CD8-positive, alpha-beta memory T cell (primary cell): Measurements from ENCODE around the gene FADD. TPM values are rescaled to one million over a fixed set of nuclear protein-coding genes. Genes with fewer than 3 reads are reported as not detected.
"Not testable (repeated sequence)": the region's sequence is repeated elsewhere in the genome, so short reads cannot be mapped to it uniquely, and the experiment has no call there.

ENCODE experiments used
- CTCF ChIA-PET: fragments of 350-600 bp; sonication (Branson Sonifier 250); formaldehyde crosslinking; loops from one replicate; lab custom pipeline; 2021; ENCODE audit warnings: antibody characterized with exemption; lab: Charles Lee
- POLR2A ChIA-PET: fragments of 350-600 bp; sonication (Branson Sonifier 250); formaldehyde crosslinking; loops from one replicate; lab custom pipeline; 2021; ENCODE audit warnings: antibody characterized with exemption; lab: Charles Lee
- DNase-seq, 5 donors: peaks; one replicate each; pipeline versions ENCODE4 v3.0.0 to v3.0.0-alpha.2; 2020 to 2022; ENCODE audit warnings: mixed read lengths in 1 of 5
- H3K27ac ChIP-seq: one replicate; pipeline ENCODE4 v1.7.0; 2013; ENCODE audit warnings: low read depth, mild to moderate bottlenecking, low read length, moderate library complexity
- H3K27me3 ChIP-seq: 2 replicates; pipeline ENCODE4 v1.7.0; 2013; ENCODE audit warnings: low read length, mild to moderate bottlenecking; ENCODE audit not compliant: insufficient read depth, poor library complexity, severe bottlenecking
- H3K36me3 ChIP-seq: 2 replicates; pipeline ENCODE4 v1.7.0; 2013; ENCODE audit warnings: mild to moderate bottlenecking, low read length, moderate library complexity; ENCODE audit not compliant: insufficient read depth
- H3K4me1 ChIP-seq: 2 replicates; pipeline ENCODE4 v1.7.0; 2013; ENCODE audit warnings: mild to moderate bottlenecking, low read length, moderate library complexity; ENCODE audit not compliant: insufficient read depth
- H3K4me3 ChIP-seq: 2 replicates; pipeline ENCODE4 v1.7.0; 2013; ENCODE audit warnings: mild to moderate bottlenecking, low read length
- H3K9me3 ChIP-seq: 2 replicates; pipeline ENCODE4 v1.7.0; 2013; ENCODE audit warnings: mild to moderate bottlenecking, low read length
- H3K27ac Mint-ChIP-seq, 8 donors: one replicate each; pipeline ENCODE4 v1.8.0; 2020 to 2021; ENCODE audit warnings: mixed read lengths in 8 of 8, mild to moderate bottlenecking in 6 of 8, inconsistent platforms in 3 of 8, moderate library complexity in 3 of 8
- H3K27me3 Mint-ChIP-seq, 2 donors: one replicate each; pipeline ENCODE4 v1.8.0; 2020 to 2021; ENCODE audit warnings: mixed read lengths in 2 of 2, mild to moderate bottlenecking in 1 of 2, moderate library complexity in 1 of 2
- H3K36me3 Mint-ChIP-seq, 3 donors: one replicate each; pipeline ENCODE4 v1.8.0; 2020 to 2021; ENCODE audit warnings: mixed read lengths in 3 of 3, inconsistent platforms in 1 of 3, mild to moderate bottlenecking in 1 of 3
- H3K4me1 Mint-ChIP-seq, 3 donors: one replicate each; pipeline ENCODE4 v1.8.0; 2020 to 2021; ENCODE audit warnings: mixed read lengths in 3 of 3, inconsistent platforms in 1 of 3, mild to moderate bottlenecking in 1 of 3
- H3K4me3 Mint-ChIP-seq, 7 donors: one replicate each; pipeline ENCODE4 v1.8.0; 2020 to 2021; ENCODE audit warnings: mixed read lengths in 7 of 7, mild to moderate bottlenecking in 6 of 7, moderate library complexity in 4 of 7, inconsistent platforms in 2 of 7
- H3K9me3 Mint-ChIP-seq, 5 donors: one replicate each; pipeline ENCODE4 v1.8.0; 2020 to 2022; ENCODE audit warnings: mixed read lengths in 5 of 5, mild to moderate bottlenecking in 3 of 5, moderate library complexity in 2 of 5, inconsistent platforms in 1 of 5
- polyA plus RNA-seq: library from polyadenylated mRNA; unstranded; fragments of 300-500 nt; fragmentation: Illumina TruSeq; gene quantifications from one replicate; pipeline ENCODE4 v1.2.3, GENCODE V29; 2021
- total RNA-seq, 2 experiments: library from RNA; stranded (reverse); gene quantifications; one replicate each; pipeline ENCODE4 v1.2.3, GENCODE V29; 2021

The FADD gene
- total and polyA plus RNA-seq, 3 experiments from 2014 or later, result 22.9 to 39.4 (median 38.5) TPM

DNA sequence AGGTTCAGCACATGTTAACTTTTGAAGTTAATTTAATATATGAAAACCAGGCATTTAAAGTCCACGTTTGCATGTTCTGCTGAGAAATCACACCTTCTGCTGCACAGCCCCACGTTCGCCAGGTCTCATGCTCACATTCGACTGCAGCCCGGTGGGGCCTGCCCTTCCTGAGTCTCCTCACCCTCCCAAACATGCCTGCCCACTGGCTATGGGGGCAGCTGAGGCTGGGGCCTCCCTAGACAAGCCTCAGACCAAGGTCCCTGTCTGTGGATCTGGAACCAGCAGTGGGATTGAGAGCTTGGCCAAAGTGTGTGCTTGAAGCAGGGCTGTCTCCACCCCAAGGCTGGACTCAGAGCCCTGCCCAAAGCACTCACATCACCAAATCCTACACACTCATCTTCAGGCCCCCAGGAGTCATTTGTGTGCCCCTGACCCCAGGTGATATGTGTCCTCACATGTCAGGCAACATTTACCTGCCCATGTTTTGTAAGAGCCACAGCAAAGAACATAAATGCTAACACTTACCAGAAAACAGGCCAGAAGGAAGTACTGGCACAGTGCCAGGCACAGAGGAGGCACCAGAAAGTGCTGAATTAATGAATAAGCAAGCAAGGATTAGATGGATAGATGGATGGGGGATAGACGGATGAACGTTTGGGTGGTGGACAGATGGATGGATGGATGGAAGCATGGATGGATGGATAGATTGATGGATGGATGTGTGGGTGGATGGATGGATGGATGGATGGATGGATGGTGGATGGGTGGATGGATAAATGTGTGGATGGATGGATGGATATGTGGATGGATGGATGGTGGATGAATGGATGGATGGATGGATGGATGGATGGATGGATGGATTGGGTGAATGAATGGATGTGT lies 9.4 kb upstream of the FADD start:
- no peaks in the 10 kb centered on the region for H3K36me3 Mint-ChIP-seq
- H3K4me1 Mint-ChIP-seq, result peaks cover 0 to 4% (median 0%) of the 10 kb centered on the region in 3 donors

GRCh38 chr11:70194792-70195791 lies 8.0 kb upstream of the FADD start:
- Histone ChIP-seq H3K9me3 (no peaks in the 10 kb centered on the region), H3K4me3 (no peak overlapping the region), H3K4me1 (no peaks in the 10 kb centered on the region), H3K36me3 (no peaks in the 10 kb centered on the region), H3K27me3 (no peaks in the 10 kb centered on the region), H3K27ac (no peak overlapping the region)
- Mint-ChIP-seq H3K27ac (no peak overlapping the region), H3K9me3 (no peaks in the 10 kb centered on the region), H3K27me3 (peaks cover 4 to 13% of the 10 kb centered on the region in 2 donors), H3K4me1 (peaks cover 0 to 4% (median 0%) of the 10 kb centered on the region in 3 donors), H3K4me3 (no peak overlapping the region), H3K36me3 (no peaks in the 10 kb centered on the region)
- POLR2A ChIA-PET, result no interaction called here
- DNase-seq, result no peak
- CTCF ChIA-PET, result interaction anchor here (1.2 to 1.9 kb wide), 4 partner anchors 26 to 509 kb away, joined by 3 to 13 read pairs (median 4); no protein-coding TSS in a partner anchor

More for the DNA sequence above, 9.4 kb upstream of the FADD start:
- DNase-seq, result no peak
- Mint-ChIP-seq H3K4me3 (no peak overlapping the region), H3K27ac (no peak overlapping the region), H3K9me3 (no peaks in the 10 kb centered on the region), H3K27me3 (peaks cover 4 to 11% of the 10 kb centered on the region in 2 donors)
- Histone ChIP-seq H3K4me1 (no peaks in the 10 kb centered on the region), H3K9me3 (no peaks in the 10 kb centered on the region), H3K36me3 (no peaks in the 10 kb centered on the region), H3K4me3 (no peak overlapping the region), H3K27ac (no peak overlapping the region), H3K27me3 (no peaks in the 10 kb centered on the region)
- ChIA-PET CTCF (no interaction called here), POLR2A (no interaction called here)

GRCh38 chr11:70200212-70200844 lies 2.8 kb upstream of the FADD start:
- Histone ChIP-seq H3K27me3 (no peaks in the 10 kb centered on the region), H3K4me1 (peaks cover 20% of the 10 kb centered on the region), H3K36me3 (peaks cover 7% of the 10 kb centered on the region), H3K9me3 (no peaks in the 10 kb centered on the region), H3K4me3 (no peak overlapping the region), H3K27ac (no peak overlapping the region)
- peak overlapping the region in 1 of 7 donors; percentile 40 for H3K4me3 Mint-ChIP-seq
- no peak overlapping the region for H3K27ac Mint-ChIP-seq
- H3K4me1 Mint-ChIP-seq, result peaks cover 19 to 26% (median 22%) of the 10 kb centered on the region in 3 donors
- peaks cover 4 to 10% of the 10 kb centered on the region in 2 donors for H3K27me3 Mint-ChIP-seq
- peaks cover 0 to 21% (median 0%) of the 10 kb centered on the region in 3 donors for H3K36me3 Mint-ChIP-seq
- no peaks in the 10 kb centered on the region for H3K9me3 Mint-ChIP-seq
- no peak for DNase-seq
- POLR2A ChIA-PET, result no interaction called here
- CTCF ChIA-PET, result interaction anchor here (1.2 kb wide), 1 partner anchor 282 kb away, joined by 4 read pairs; no protein-coding TSS in a partner anchor

GRCh38 chr11:70201047-70201446 lies 2.0 kb upstream of the FADD start:
- H3K27me3 Mint-ChIP-seq, H3K9me3 Mint-ChIP-seq, H3K9me3 ChIP-seq, CTCF ChIA-PET, DNase-seq, H3K4me3 ChIP-seq, H3K27me3 ChIP-seq, POLR2A ChIA-PET, H3K27ac ChIP-seq: not testable (repeated sequence)
- Mint-ChIP-seq H3K27ac (peak overlapping the region in 3 of 8 donors; percentile 27 to 63 (median 52)), H3K4me1 (peaks cover 26 to 31% (median 29%) of the 10 kb centered on the region in 3 donors), H3K36me3 (peaks cover 0 to 28% (median 2%) of the 10 kb centered on the region in 3 donors), H3K4me3 (peak overlapping the region in 4 of 7 donors; percentile 12 to 74 (median 58))
- H3K36me3 ChIP-seq, result peaks cover 12% of the 10 kb centered on the region
- peaks cover 27% of the 10 kb centered on the region for H3K4me1 ChIP-seq

DNA sequence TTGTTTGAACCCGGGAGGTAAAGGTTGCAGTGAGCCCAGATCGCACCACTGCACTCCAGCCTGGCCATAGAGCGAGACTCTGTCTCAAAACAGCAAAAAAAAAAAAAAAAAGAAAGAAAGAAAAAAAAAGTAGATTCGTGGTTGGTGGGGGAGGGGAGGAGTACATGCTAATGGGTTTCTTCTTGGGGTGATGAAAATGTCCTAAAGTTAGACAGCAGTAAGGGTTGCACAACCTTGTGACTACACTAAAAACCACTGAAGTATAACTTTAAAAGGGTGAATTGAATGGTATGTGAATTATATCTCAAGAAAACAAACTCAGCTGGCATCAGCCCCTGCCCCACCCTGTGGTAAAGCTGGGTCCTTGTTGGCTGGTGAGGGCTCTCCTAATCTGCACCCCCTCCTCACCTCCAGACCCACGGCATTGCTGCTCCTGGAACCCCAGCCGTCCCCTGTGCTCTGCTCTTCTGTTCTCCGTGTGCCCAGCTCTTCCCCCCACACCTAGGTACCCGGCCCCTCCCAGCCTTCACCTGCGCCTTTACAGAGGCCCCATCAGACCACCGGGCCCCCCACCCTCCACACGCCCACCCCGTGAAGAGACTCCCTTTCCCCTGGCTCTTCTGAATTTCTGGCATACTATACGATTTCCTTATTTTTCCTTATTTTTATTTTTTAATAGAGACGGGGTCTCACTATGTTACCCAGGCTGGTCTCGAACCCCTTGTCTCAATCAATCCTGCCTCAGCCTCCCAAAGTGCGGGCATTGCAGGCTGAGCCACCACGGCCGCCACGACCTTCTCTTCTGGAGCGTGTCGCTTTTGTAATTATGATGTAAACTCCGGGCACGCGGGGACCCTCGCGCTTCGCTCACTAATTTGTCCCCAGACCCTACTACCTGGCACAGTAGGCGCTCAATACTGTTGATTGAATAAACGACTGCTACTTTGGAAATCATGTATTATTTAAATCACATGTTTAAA lies 924 bp upstream of the FADD start:
- no peak for DNase-seq

DNA sequence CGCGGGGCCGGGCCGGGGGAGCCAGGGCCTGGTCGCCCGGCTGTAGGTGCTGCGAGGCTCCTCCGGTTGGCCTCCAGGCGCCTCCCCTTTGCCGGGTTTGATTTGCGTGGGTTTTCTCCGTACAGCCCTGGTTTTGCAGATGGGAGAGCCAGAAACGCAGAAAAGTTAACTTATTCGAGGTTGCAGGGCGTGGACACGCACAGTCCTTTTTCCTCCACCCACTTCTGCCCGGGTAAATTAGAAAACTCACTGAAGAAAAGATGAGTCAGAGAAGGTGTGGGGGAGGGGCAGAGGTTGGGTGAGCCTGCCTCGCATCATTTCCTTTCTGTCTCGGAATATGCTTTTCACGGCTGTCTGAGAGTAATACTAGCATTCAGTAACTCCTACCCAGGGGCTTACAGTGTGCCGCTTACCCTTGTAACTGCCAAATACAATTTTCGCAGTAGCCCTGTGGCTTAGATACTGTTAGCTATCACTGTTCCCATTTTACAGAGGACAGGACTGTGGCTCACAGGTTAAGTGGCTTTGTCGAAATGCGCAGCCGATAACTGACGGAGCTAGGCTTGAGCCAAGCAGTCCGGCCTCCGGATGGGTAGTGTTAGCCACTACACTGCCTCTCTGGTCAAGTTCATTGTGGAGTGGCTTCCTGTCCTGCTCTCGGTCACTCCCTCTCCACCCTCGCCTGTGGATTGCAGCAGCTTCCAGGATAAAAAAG lies 812 bp downstream of the FADD start:
- H3K36me3 ChIP-seq, result peaks cover 31% of the 10 kb centered on the region
- no peaks in the 10 kb centered on the region for H3K27me3 ChIP-seq
- Mint-ChIP-seq H3K27me3 (peaks cover 0 to 5% of the 10 kb centered on the region in 2 donors), H3K9me3 (no peaks in the 10 kb centered on the region), H3K4me1 (peaks cover 41 to 57% (median 52%) of the 10 kb centered on the region in 3 donors), H3K36me3 (peaks cover 5 to 56% (median 9%) of the 10 kb centered on the region in 3 donors), H3K4me3 (peak overlapping the region; percentile 91 to 99 (median 97)), H3K27ac (peak overlapping the region; percentile 95 to 99 (median 97))
- peak; percentile 80 to 91 (median 84) for DNase-seq
- CTCF ChIA-PET, result interaction anchor here (1.0 to 1.6 kb wide), 2 partner anchors 8 to 67 kb away, joined by 4 to 5 read pairs; partner anchors contain the start of gene PPFIA1
- H3K27ac ChIP-seq, result peak overlapping the region; percentile 94
- POLR2A ChIA-PET, result interaction anchor here (1.0 to 1.3 kb wide), 2 partner anchors 67 to 529 kb away, joined by 3 read pairs; partner anchors contain the start of genes LTO1 and PPFIA1
- peaks cover 40% of the 10 kb centered on the region for H3K4me1 ChIP-seq
- no peaks in the 10 kb centered on the region for H3K9me3 ChIP-seq
- H3K4me3 ChIP-seq, result peak overlapping the region; percentile 99

More for the DNA sequence above, 924 bp upstream of the FADD start:
- Histone ChIP-seq H3K9me3 (no peaks in the 10 kb centered on the region), H3K4me1 (peaks cover 35% of the 10 kb centered on the region), H3K27me3 (no peaks in the 10 kb centered on the region), H3K4me3 (peak overlapping the region; percentile 99), H3K36me3 (peaks cover 19% of the 10 kb centered on the region), H3K27ac (peak overlapping the region; percentile 94)
- peak overlapping the region; percentile 90 to 99 (median 94) for H3K27ac Mint-ChIP-seq
- H3K9me3 Mint-ChIP-seq, result no peaks in the 10 kb centered on the region
- ChIA-PET CTCF (no interaction called here), POLR2A (no interaction called here)
- H3K27me3 Mint-ChIP-seq, result peaks cover 0 to 5% of the 10 kb centered on the region in 2 donors
- H3K36me3 Mint-ChIP-seq, result peaks cover 0 to 39% (median 5%) of the 10 kb centered on the region in 3 donors
- H3K4me3 Mint-ChIP-seq, result peak overlapping the region; percentile 90 to 99 (median 97)
- peaks cover 31 to 40% (median 40%) of the 10 kb centered on the region in 3 donors for H3K4me1 Mint-ChIP-seq
